Measurements from ENCODE around the gene PKHD1.

- TF ChIP-seq POLR2A (IDR thresholded peaks at IDR 0.05) (no peak), CTCF (IDR thresholded peaks at IDR 0.05) (no peak)
These were observed 503.2 kb downstream of the PKHD1 start for GRCh38 chr6:51584163-51584562.
